HCT116 (cell line): ENCODE data around the gene GRAMD4. TPM values are rescaled to one million over a fixed set of nuclear protein-coding genes. Genes with fewer than 3 reads are reported as not detected.

ENCODE experiments used
- ATAC-seq: fragments of 200-7000 bp; cut with Tn5 transposase; 2 replicates; pipeline ENCODE4 v1.9.1; 2020; ENCODE audit warnings: mild to moderate bottlenecking, moderate library complexity
- BruUV-seq: library from RNA; stranded (reverse); fragments of 400-500 nt; replicated peaks from 2 replicates; lab custom pipeline; 2021; lab: Mats Ljungman, UMichigan
- CTCF ChIA-PET: fragments of 300-600 bp; sonication (Branson Sonifier 250); formaldehyde crosslinking; loops from one replicate; lab custom pipeline; 2021; ENCODE audit warnings: antibody characterized with exemption; lab: Charles Lee
- POLR2A ChIA-PET: fragments of 300-600, 350-600 bp; sonication (Branson Sonifier 250); formaldehyde crosslinking; loops from one replicate; lab custom pipeline; 2021; ENCODE audit warnings: antibody characterized with exemption; lab: Charles Lee
- RAD21 ChIA-PET, 2 experiments: fragments of 300-600 bp; sonication (Branson Sonifier 250); formaldehyde crosslinking; loops; one replicate each; lab custom pipeline; 2023; ENCODE audit warnings: low total read pairs in 2 of 2; ENCODE audit not compliant: uncharacterized antibody in 2 of 2, unreplicated experiment in 2 of 2, low non-redundant PET in 1 of 2; lab: Charles Lee
- DNase-seq: peaks from one replicate; pipeline ENCODE4 v3.0.0-alpha.2; 2010; ENCODE audit warnings: low read depth, low spot score
- H2AFZ ChIP-seq: fragments of 200-600 bp; shearing (Covaris generic), sonication (generic); 2 replicates; pipeline ENCODE4 v1.6.1; 2017; ENCODE audit warnings: low read depth, mixed run types, mixed read lengths, antibody characterized with exemption, low read length; ENCODE audit not compliant: poor library complexity, severe bottlenecking
- H3K27ac ChIP-seq: 2 replicates; pipeline ENCODE4 v1.5.1; 2012; ENCODE audit warnings: low read depth, low read length
- H3K27me3 ChIP-seq: fragments of 200-600 bp; sonication (generic); 2 replicates; pipeline ENCODE4 v1.6.1; 2016; ENCODE audit warnings: mixed run types, low read length, mixed read lengths; ENCODE audit not compliant: insufficient read depth
- H3K36me3 ChIP-seq, 2 experiments: fragments of 200-500 bp in 1 of 2; fragments of 200-600 bp in 1 of 2; sonication (Bioruptor generic) in 1 of 2; sonication (generic) in 1 of 2; 2 replicates each; pipeline versions ENCODE4 v1.5.1 to v1.6.1; 2014 to 2016; ENCODE audit warnings: low read length in 2 of 2, inconsistent platforms in 1 of 2, mixed read lengths in 1 of 2, mixed run types in 1 of 2; ENCODE audit not compliant: insufficient read depth in 2 of 2, control insufficient read depth in 1 of 2
- H3K4me1 ChIP-seq, 2 experiments: fragments of 200-600 bp in 1 of 2; sonication (generic) in 1 of 2; 2 replicates each; pipeline versions ENCODE4 v1.5.1 to v1.6.1; 2012 to 2017; ENCODE audit warnings: low read length in 2 of 2, inconsistent platforms in 1 of 2, mild to moderate bottlenecking in 1 of 2, mixed read lengths in 1 of 2, mixed run types in 1 of 2, moderate library complexity in 1 of 2; ENCODE audit not compliant: insufficient read depth in 2 of 2, control insufficient read depth in 1 of 2
- H3K4me2 ChIP-seq: fragments of 200-600 bp; sonication (generic); 2 replicates; pipeline ENCODE4 v1.6.1; 2017; ENCODE audit warnings: mixed run types, low read length, mixed read lengths
- H3K4me3 ChIP-seq, 2 experiments: fragments of 200-600 bp in 1 of 2; sonication (generic) in 1 of 2; replicated peaks in 1 of 2; 2 replicates each; pipeline ENCODE4 v1.5.1; 2011 to 2016; ENCODE audit warnings: low read length in 2 of 2, control low read depth in 1 of 2, low read depth in 1 of 2, mild to moderate bottlenecking in 1 of 2, mixed read lengths in 1 of 2, mixed run types in 1 of 2
- H3K79me2 ChIP-seq: fragments of 200-600 bp; sonication (generic); 2 replicates; pipeline ENCODE4 v1.6.1; 2017; ENCODE audit warnings: mild to moderate bottlenecking, mixed run types, low read length, moderate library complexity, mixed read lengths; ENCODE audit not compliant: insufficient read depth
- H3K9ac ChIP-seq: fragments of 200-600 bp; sonication (generic); 2 replicates; pipeline ENCODE4 v1.6.1; 2016; ENCODE audit warnings: low read length, mixed read lengths
- H3K9me2 ChIP-seq: fragments of 200-600 bp; sonication (generic), shearing (Covaris generic); 2 replicates; pipeline ENCODE4 v1.6.1; 2017; ENCODE audit warnings: mixed run types, mild to moderate bottlenecking, moderate library complexity; ENCODE audit not compliant: insufficient read depth
- H3K9me3 ChIP-seq, 2 experiments: fragments of 200-500 bp in 1 of 2; fragments of 200-600 bp in 1 of 2; sonication (Bioruptor generic) in 1 of 2; sonication (generic) in 1 of 2; 2 replicates each; pipeline ENCODE4 v1.6.1; 2014 to 2017; ENCODE audit warnings: low read length in 2 of 2, mixed read lengths in 2 of 2, inconsistent platforms in 1 of 2, low read depth in 1 of 2, mild to moderate bottlenecking in 1 of 2, mixed run types in 1 of 2, moderate library complexity in 1 of 2; ENCODE audit not compliant: control insufficient read depth in 1 of 2, insufficient read depth in 1 of 2
- H4K20me1 ChIP-seq: fragments of 200-600 bp; sonication (generic), shearing (Covaris generic); 2 replicates; pipeline ENCODE4 v1.6.1; 2017; ENCODE audit warnings: mixed run types, mild to moderate bottlenecking, moderate library complexity; ENCODE audit not compliant: insufficient read depth
- CBX3 ChIP-seq: IDR thresholded peaks from 2 replicates; pipeline ENCODE4 v1.6.1; 2012; ENCODE audit warnings: low read depth
- CEBPB ChIP-seq: IDR thresholded peaks from 2 replicates; pipeline ENCODE4 v1.6.1; 2012; ENCODE audit warnings: low read depth
- EGR1 ChIP-seq: IDR thresholded peaks from 2 replicates; pipeline ENCODE4 v1.6.1; 2012; ENCODE audit warnings: low read depth
- ELF1 ChIP-seq: IDR thresholded peaks from 2 replicates; pipeline ENCODE4 v1.6.1; 2012; ENCODE audit warnings: low read depth, borderline replicate concordance
- EZH2phosphoT487 ChIP-seq: fragments of 200-600 bp; IDR thresholded peaks from 2 replicates; pipeline ENCODE4 v1.6.1; 2018; ENCODE audit warnings: antibody characterized with exemption, borderline replicate concordance
- FOSL1 ChIP-seq: IDR thresholded peaks from 2 replicates; pipeline ENCODE4 v1.6.1; 2012; ENCODE audit warnings: low read depth
- POLR2AphosphoS5 ChIP-seq: IDR thresholded peaks from 2 replicates; pipeline ENCODE4 v1.6.1; 2011; ENCODE audit warnings: mild to moderate bottlenecking, low read depth, low read length, moderate library complexity
- RAD21 ChIP-seq: IDR thresholded peaks from 2 replicates; pipeline ENCODE4 v1.6.1; 2012; ENCODE audit warnings: low read depth, mild to moderate bottlenecking
- SIN3A ChIP-seq: IDR thresholded peaks from 2 replicates; pipeline ENCODE4 v1.6.1; 2012; ENCODE audit warnings: low read depth
- SRF ChIP-seq: IDR thresholded peaks from 2 replicates; pipeline ENCODE4 v1.6.1; 2012; ENCODE audit warnings: low read depth
- TCF7L2 ChIP-seq: IDR thresholded peaks from 2 replicates; pipeline ENCODE4 v1.7.0; 2011; ENCODE audit warnings: borderline replicate concordance, inconsistent platforms; ENCODE audit not compliant: insufficient read depth, insufficient read length; ENCODE audit errors: extremely low read depth
- ZFX ChIP-seq: fragments of 450-650 bp; IDR thresholded peaks from 2 replicates; pipeline ENCODE4 v1.6.1; 2017
- ZNF274 ChIP-seq: fragments of 200-500 bp; sonication (Bioruptor generic); IDR thresholded peaks from 2 replicates; pipeline ENCODE4 v1.6.1; 2014; ENCODE audit warnings: mild to moderate bottlenecking, low read depth, low read length, inconsistent platforms
- intact Hi-C: fragments of 100-400 bp; cut with micrococcal nuclease; formaldehyde crosslinking; loops from 2 replicates; pipeline ENCODE4 v1.10.0; 2022
- total RNA-seq: library from RNA; stranded (reverse); gene quantifications from one replicate; pipeline ENCODE4 v1.2.1, GENCODE V29; 2021; ENCODE audit not compliant: unreplicated experiment
- TF ChIP-seq, protein P1 (sequence below): IDR thresholded peaks from 2 replicates; pipeline ENCODE4 v1.6.1; 2011; ENCODE audit warnings: mild to moderate bottlenecking, low read length, moderate library complexity; ENCODE audit not compliant: insufficient replicate concordance; ENCODE audit errors: extremely low read depth
- TF ChIP-seq, protein P2 (sequence below): IDR thresholded peaks from 2 replicates; pipeline ENCODE4 v1.6.1; 2012
- TF ChIP-seq, protein P3 (sequence below): IDR thresholded peaks from 2 replicates; pipeline ENCODE4 v1.6.1; 2012; ENCODE audit warnings: low read depth

Gene GRAMD4
- total RNA-seq, 1 experiment from 2014 or later, result 25.8 TPM

DNA sequence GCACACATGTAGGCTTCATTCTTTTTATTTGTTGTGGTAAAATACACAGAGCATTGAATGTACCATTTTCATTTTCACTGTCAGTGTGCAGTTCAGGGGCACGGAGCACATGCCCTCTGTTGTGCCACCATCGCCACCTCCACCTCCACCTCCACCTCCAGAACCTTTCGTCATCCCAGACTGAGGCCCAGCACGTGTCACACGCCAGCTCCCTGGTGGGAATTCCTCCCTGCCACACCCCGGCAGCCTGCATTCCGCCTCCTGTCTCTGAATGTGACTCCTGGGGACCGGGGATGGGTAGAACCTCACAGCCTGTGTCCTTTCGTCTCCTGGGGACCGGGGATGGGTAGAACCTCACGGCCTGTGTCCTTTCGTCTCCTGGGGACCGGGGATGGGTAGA, 10.9 kb downstream of the GRAMD4 start:
- intact Hi-C loops, result no loop called here
- BruUV-seq, result no TSS peak
- TF ChIP-seq EGR1 (no peak), CEBPB (no peak), SRF (no peak), TCF7L2 (no peak), RAD21 (no peak), EZH2phosphoT487 (no peak), ZFX (no peak), POLR2AphosphoS5 (no peak), ZNF274 (no peak), FOSL1 (no peak), SIN3A (no peak), ELF1 (no peak), CBX3 (no peak)
- TF ChIP-seq, protein P1, sequence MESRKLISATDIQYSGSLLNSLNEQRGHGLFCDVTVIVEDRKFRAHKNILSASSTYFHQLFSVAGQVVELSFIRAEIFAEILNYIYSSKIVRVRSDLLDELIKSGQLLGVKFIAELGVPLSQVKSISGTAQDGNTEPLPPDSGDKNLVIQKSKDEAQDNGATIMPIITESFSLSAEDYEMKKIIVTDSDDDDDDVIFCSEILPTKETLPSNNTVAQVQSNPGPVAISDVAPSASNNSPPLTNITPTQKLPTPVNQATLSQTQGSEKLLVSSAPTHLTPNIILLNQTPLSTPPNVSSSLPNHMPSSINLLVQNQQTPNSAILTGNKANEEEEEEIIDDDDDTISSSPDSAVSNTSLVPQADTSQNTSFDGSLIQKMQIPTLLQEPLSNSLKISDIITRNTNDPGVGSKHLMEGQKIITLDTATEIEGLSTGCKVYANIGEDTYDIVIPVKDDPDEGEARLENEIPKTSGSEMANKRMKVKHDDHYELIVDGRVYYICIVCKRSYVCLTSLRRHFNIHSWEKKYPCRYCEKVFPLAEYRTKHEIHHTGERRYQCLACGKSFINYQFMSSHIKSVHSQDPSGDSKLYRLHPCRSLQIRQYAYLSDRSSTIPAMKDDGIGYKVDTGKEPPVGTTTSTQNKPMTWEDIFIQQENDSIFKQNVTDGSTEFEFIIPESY, result no peak
- TF ChIP-seq, protein P2, sequence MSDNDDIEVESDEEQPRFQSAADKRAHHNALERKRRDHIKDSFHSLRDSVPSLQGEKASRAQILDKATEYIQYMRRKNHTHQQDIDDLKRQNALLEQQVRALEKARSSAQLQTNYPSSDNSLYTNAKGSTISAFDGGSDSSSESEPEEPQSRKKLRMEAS, result no peak
- TF ChIP-seq, protein P3, sequence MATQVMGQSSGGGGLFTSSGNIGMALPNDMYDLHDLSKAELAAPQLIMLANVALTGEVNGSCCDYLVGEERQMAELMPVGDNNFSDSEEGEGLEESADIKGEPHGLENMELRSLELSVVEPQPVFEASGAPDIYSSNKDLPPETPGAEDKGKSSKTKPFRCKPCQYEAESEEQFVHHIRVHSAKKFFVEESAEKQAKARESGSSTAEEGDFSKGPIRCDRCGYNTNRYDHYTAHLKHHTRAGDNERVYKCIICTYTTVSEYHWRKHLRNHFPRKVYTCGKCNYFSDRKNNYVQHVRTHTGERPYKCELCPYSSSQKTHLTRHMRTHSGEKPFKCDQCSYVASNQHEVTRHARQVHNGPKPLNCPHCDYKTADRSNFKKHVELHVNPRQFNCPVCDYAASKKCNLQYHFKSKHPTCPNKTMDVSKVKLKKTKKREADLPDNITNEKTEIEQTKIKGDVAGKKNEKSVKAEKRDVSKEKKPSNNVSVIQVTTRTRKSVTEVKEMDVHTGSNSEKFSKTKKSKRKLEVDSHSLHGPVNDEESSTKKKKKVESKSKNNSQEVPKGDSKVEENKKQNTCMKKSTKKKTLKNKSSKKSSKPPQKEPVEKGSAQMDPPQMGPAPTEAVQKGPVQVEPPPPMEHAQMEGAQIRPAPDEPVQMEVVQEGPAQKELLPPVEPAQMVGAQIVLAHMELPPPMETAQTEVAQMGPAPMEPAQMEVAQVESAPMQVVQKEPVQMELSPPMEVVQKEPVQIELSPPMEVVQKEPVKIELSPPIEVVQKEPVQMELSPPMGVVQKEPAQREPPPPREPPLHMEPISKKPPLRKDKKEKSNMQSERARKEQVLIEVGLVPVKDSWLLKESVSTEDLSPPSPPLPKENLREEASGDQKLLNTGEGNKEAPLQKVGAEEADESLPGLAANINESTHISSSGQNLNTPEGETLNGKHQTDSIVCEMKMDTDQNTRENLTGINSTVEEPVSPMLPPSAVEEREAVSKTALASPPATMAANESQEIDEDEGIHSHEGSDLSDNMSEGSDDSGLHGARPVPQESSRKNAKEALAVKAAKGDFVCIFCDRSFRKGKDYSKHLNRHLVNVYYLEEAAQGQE, result no peak
- TF ChIP-seq, all 23 proteins: peak for 0
- ChIA-PET CTCF (no interaction called here), POLR2A (no interaction called here), RAD21 (interaction anchor here in 1 of 2 experiments (0.7 kb wide), 1 partner anchor 70 kb away, joined by 3 read pairs; no protein-coding TSS in a partner anchor)
- Histone ChIP-seq H3K27me3 (no peaks in the 10 kb centered on the region), H3K4me1 (peaks cover 12 to 25% of the 10 kb centered on the region in 2 experiments), H3K79me2 (no peaks in the 10 kb centered on the region), H3K9ac (no peak overlapping the region), H3K9me3 (no peaks in the 10 kb centered on the region), H3K27ac (no peak overlapping the region), H3K4me2 (no peak overlapping the region), H3K4me3 (no peak overlapping the region), H3K36me3 (no peaks in the 10 kb centered on the region), H2AFZ (no peak overlapping the region), H3K9me2 (no peaks in the 10 kb centered on the region), H4K20me1 (no peaks in the 10 kb centered on the region)
- DNase-seq (no peak), ATAC-seq (no peak)
